Fibroblast of skin of right quadriceps (primary cell): Measurements from ENCODE around the gene ATP6V1B1.
A peak's percentile ranks its signal among the peaks of the same experiment; 100 is the strongest.

Experiments
- DNase-seq: peaks from one replicate; pipeline ENCODE4 v3.0.0-alpha.2; 2013

ATP6V1B1 gene

DNA sequence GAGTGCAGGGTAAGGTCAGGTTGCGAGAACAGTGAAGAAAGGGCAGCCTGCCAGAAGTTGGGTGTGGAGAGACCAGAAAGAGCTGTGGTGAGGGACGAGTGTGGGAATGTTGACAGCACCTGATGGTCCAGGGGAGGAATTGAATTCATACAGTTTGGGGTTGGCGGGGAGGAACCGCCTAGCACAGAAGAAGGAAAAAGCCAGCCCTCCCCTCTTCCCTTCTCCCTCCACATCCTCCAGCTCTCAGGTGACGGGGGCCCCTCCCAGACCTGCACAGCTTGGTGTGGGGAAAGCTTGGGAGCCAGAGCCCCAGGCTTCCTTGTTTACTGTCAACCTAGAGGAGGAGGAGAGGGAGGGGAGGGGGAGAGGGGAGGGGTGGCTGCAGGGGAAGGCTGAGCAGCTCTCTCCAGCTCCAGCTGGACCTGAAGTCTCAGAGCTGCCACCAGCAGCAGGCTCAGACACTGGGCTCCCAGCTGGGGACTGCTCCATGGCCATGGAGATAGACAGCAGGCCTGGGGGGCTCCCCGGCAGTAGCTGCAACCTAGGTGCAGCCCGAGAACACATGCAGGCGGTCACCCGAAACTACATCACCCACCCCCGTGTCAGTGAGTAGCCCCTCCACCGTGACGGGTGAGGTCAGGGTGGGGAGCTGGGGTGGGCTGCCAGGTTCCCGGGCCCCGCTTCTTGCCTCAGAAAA lies at the start of gene ATP6V1B1:
TSS of gene ATP6V1B1 (plus strand) at position 433 of the 697 bp plus-strand sequence. CDS start at position 488, 55 bp downstream.
- no peak for DNase-seq

DNA sequence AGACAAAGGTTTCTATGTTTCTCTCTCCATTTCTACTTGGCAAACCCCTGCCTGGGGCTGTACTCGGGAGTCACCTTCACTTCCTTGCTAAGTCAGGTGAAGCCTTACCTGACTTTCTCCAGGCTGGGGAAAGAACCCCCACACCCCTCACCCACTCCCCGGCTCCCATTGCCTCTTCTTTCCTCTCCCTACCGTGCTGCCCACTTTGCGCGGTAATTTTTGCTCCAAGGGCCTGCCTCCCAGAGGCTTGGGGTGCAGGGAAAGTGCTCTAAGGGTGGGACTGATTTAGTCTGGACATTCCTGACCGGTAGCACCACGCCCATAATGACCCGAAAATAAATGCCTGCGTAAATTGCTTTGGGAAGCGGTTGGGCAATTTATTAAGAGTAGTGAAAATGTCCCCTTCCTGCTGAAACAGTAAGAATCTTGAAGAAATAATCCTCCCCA lies 49.1 kb upstream of the ATP6V1B1 start:
- DNase-seq: no peak

DNA sequence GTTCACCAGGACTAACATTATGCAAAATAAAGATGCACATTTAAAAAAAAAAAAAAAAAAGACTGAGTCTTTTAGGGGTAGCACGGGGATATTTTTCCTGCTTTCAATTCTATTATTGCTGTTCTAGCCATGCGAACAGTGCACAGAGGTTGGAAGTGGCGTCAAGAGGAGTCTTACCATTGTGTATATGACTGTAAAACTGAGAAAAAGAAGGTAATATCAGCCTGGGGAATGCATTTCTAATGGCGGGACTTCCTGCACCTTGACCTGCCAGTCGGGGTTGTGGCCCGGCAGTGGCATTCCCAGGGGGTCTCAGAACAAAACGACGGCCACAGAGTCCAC lies 48.5 kb upstream of the ATP6V1B1 start:
- DNase-seq: no peak

DNA sequence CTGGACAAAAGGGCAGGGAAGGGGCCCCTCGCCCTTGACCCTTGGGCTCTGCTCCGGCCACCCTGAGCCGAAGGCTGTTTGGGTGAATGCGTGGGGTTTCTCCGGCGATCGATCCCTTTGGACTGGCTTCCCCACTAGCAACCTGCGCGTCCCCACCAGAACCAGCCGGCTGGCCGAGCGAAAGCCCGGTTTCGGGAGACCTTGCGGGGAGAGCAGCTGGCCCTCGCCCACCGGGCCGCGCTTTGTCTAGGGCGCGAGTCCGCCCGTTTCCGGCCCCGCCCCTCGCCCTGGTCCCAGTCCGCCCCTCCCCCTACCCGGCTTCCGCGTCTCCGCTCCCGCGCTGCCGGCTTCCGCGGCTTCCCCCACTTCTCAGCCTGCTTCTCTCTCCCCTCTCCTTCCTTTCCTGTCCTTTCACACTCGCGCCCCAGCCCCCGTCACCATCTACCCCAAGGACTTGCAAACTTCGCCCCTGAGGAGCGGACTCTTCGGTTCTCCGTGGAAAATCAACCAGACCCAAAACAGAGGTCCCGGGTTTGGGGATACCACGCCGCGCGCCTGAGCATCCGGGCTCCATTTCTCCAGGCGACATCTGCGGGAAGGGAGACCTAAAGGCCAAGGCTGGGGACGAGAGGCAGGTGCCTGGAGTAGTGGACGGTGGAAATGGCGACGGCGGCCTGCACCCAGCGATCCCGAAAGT lies 48.0 kb upstream of the ATP6V1B1 start:
- no peak for DNase-seq

DNA sequence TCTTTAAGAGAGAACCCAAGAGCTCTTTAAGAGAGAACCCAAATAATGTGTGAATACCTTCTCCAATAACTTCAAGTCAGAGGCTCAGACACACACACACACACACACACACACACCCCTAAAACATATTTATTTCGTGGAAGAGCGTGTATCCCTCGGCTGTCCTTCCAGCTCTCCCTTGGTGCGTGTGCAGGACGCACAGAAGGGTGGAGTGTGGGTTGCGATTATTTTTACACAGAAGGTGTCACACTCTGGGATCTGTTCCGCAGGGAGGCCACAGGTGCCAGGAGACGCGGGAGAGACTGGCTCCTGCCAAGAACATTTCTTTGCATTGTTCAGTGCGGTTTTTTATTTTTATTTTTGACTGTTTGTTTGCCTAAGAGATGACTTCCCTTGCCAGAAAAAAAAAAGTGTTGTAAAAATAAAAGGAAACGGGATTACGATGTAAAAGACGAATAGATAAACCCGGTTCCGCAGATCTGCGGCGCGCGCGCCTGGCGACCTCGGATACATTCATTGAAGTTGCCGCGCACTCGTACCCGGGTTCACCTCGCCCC lies 47.3 kb upstream of the ATP6V1B1 start:
- no peak for DNase-seq

DNA sequence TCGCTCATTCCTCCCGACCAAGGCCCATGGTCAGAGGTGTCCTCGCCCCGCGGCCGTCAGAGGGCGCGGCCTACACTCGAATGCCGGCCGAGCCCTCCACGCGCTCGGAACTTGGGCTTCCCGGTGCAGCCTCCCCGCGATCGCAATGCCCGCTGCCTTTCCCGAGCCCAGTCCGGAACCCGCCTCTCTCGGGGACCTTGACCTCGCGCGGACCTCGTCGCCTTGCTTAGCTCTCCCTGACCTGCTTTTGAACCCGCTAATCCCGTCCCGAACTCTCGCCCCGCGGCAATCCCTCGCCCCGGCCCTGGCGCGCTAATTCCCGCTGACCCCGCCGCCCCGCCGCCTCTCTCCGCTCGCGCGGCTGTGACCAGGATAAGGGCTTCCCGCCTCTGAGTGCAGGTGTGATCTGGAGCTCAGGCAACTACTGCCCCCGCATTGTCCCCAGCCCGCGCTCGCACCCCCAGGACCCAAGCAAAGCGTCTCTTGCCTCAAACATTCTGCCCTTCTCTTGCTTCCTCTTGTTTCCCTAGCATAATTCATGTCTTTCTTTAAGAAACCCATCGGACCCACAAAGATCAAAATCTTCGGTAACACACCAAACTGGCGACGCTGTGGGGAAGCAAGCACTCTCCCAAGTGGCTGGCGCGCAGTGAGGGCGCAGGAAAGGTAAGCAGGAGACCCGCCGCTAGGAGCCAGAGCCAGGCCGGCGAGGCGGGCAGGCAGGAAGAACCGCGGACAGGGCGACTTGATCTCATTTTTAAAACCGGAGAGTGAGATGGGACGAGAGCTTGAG lies 46.6 kb upstream of the ATP6V1B1 start:
- DNase-seq: no peak

DNA sequence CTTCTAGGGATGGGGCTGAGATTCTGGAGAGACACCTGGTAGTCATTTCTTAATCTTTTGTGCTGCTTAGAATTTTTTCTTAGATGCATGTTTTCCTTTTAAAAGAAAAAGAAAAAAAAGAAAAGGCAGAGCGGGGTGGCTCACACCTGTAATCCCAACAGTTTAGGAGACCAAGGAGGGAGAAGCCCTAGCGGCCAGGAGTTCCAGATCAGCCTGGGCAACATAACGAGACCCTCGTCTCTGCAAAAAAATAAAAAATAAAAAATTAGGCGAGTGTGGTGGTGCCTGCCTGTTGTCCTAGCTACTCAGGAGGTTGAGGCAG lies 46.0 kb upstream of the ATP6V1B1 start:
- no peak for DNase-seq

DNA sequence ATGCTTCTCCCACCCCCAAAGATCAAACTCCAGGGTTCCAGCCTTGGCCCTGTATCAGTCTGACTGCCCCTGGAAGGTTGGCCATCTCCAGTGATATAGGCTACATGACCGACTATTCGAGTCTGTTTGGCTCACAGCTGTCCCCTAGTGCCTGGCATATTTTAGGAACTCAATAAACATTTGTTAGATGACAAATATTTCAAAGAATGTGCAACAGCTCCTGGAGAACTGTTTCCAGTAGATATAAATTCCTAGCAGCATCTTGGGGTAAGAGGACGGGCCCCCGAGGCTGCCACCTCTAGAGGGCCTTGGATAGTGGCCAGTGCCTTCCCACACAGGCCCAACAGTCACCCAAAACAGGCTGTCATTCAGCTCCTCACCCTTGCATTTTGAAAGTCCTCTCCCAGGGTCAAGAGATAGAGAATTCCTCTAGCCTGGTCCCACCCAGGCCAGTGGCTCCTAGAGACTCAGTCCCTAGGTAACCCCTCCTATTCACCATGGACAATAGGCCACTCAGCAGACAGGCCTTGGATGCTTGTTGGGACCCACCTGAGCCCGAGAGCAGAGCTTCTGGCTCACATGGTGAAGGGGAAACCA lies 45.1 kb upstream of the ATP6V1B1 start:
- DNase-seq: no peak

DNA sequence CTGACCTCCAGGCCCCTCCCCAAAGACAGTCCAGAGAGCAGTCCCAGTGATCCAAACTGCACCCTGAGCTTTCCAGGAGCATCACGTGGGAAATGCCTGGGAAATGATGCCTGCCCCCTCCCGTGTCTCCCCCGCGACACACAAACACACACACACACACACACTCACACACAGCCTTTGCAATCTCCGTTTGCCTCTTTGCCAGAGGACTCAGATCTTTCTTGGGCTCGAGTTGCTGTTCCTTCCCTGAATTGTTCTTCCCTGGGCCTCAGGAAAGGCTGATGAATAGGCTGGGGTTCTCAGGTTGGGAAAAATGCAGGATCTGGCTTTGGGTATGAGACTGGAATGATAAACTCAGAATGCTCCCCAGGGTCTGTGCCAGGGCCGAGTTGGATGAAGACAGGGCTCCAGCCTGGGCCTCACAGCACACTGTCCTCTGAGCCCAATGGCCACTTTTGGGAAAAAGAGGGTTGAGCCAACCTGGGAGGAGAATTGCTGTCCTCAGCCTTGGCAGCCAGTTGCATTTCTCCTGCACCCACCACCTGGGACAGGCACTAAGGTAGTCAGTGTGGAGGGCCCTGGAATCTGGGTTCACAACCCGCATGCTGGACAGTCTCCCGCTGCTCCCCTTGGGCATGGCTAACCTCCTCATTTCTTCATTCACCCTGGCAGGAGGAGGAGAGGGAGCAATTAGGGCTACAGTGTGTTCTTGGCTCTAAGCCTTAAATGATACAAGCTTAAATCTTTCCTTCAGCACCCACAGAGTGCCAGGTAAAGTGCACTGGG lies 43.9 kb upstream of the ATP6V1B1 start:
- DNase-seq: no peak

DNA sequence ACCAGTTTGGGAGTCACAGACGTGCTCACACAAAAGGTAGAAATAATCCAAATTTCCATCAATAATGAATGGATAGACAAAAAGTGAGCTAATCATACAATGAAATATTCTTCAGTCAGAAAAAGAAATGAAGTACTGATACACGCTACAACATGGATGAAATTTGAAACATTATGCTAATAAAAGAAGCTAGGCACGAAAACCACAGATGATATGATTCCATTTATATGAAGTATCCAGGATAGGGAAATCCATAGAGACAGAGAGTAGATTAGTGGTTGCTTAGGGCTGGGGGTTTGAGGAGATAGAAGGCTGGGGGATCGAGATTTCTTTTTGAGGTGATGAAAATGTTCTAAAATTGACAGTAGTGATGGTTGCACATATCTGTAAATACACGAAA lies 43.0 kb upstream of the ATP6V1B1 start:
- no peak for DNase-seq

DNA sequence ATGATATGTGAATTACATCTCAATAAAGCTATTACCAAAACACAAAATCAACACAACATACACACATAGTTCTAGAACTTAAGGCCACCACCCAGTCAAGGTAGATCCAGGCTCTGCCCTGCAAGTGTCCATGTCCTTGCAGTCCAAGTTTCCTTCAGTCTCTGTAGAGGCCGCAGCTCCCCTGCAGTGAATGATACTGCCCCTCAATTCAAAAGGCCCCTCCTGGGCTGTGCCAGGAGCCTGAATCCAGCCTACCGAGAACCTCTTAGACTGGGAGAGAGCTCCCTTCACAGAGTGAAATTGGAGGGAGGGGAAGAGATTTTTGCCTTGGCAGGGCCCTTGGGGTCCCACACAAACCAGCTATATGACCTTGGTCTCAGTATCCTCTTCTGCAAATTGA lies 42.5 kb upstream of the ATP6V1B1 start:
- no peak for DNase-seq

DNA sequence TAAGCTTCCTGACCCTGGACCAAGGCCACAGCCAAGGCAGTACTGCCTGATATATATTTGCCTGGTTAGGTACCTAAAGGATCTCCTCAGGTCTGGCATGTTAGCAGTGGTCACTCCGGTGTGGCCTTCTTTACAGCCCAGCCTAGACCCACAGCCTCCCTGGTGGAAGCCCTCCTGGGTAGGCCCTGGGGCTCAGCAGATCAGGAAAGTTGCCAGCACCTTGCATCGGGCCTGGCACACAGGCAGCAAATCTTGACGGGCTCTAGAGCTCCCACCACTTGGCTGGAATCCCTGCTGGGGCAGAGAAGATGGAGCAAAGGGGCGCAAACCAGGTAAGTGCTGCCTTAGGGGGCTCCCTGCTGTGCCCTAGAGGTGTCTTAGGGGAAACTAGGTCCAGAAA lies 40.9 kb upstream of the ATP6V1B1 start:
- DNase-seq: no peak

DNA sequence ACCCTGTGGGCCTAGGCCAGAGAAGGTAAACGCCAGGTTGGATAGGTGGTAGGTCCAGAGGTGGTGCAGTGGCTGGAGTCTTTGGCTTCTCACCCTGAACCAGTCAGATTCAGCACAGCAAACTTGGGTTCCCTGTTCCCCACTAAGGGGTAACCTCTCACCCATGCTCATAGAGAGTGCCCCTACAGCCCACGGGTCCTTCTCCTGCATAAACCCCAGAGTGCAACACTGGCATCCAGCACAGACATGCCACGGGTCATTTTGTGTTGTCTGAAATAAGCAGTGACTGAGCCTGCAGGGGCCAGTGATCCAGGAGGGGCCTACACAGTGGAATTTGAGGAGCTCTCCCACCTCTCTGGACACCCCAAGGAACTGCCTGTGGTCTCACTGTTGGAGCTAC lies 40.5 kb upstream of the ATP6V1B1 start:
- no peak for DNase-seq

DNA sequence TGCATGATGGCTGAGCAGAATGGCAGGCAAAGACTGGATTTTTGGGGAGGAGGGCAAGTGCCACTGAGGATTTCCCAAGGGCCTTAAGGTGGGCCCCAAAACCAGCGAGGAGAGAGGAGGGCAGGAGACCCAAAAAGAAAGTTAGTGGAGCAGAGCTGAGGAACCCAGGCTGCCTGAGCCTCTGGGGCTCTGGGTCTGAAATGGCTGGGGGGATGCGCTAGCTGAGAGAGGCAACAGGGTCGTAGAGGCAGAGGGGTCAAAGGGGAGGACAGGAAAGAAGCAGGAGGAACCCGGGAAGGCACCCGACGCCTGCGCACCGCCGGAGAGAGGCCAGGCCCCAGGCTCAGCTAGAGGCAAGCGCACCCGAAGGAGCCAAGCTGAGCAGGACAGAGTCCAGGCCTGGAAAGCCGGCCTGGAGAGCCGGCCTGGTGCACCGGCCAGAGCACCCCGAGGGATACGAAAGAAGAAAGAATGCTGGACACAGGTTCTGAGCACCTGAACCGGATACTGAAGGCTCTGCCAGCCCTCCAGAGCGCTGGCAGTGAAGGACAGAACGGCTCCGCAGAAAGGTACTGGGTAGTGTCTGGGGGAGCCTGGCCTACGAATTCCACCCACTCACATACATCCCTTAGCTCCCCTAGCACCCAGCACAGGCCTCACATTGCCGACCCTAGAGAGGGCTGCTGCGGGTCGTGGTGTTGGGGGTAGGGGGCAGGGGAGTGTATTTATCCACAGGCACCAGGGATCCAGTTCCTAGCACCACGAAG lies 39.5 kb upstream of the ATP6V1B1 start:
- no peak for DNase-seq

DNA sequence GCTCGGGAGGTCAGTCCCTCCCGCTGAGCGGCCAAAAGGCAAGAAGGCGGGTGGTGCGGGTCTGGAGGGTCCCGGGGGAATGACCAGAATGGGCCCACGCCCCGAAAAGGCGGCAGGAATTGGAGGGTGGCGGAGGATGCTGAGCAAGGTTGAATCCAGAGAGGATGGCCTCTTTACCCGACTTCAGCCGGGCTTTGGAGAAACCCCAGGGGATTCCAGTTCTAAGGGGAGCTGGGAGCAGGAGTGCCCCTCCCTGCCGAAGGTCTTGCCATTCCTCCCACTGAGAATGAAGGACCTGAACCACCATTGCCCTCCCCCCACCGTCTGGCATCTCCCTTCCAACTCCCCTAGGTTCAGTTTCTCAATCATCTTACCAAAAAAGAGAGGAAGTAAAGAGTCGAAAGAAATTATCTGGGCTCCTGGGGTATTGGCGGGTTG lies 38.9 kb upstream of the ATP6V1B1 start:
- DNase-seq: no peak

DNA sequence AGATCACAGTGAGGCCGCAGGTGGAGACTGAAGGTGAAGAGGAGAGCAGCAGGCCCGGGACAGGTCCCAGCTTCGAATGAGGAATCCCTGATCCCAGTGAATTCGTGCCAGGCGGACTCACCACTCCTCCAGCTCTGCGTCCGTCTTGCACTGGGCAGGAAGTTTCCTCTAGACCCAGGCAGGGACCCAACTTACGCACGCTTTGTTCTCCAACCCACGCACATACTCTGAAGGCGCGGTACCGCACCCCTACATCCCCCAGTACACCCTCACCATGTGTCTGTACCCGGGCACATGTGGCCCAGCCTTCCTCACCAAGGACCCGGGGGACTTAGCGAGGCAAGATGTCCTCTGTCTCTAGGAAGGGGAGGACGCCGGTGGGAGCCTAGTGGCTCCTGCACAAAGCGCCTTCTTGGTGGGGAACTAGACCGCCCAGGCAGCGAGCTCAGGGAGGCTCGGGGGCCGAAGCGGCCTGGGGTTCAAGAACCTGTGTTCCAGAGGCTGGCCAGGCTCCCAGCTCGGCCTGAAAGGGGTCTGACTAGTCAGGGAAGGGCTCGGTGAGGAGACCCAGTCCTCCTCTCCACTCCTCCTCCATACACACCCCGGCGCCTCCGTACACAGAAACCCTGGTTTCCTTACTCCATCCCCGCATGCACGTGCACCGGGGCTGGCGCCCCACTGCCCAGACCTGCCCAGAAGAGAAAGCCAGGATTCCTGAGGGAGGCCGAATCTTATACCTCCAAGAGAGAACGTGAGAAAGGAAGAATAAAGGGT lies 38.3 kb upstream of the ATP6V1B1 start:
- DNase-seq: no peak

DNA sequence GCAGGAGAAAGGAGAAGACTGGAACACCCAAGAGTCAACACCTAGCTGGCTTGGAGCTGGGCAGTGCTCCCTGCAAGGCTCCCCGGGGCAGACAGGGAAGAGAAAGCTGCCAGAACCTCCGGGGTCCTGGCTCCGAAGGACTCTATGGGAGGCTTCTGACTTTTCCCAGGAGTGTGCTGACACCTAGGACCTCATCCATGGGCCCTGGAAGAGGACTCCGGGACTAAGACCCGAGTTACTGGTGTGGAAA lies 37.8 kb upstream of the ATP6V1B1 start:
- DNase-seq: no peak

DNA sequence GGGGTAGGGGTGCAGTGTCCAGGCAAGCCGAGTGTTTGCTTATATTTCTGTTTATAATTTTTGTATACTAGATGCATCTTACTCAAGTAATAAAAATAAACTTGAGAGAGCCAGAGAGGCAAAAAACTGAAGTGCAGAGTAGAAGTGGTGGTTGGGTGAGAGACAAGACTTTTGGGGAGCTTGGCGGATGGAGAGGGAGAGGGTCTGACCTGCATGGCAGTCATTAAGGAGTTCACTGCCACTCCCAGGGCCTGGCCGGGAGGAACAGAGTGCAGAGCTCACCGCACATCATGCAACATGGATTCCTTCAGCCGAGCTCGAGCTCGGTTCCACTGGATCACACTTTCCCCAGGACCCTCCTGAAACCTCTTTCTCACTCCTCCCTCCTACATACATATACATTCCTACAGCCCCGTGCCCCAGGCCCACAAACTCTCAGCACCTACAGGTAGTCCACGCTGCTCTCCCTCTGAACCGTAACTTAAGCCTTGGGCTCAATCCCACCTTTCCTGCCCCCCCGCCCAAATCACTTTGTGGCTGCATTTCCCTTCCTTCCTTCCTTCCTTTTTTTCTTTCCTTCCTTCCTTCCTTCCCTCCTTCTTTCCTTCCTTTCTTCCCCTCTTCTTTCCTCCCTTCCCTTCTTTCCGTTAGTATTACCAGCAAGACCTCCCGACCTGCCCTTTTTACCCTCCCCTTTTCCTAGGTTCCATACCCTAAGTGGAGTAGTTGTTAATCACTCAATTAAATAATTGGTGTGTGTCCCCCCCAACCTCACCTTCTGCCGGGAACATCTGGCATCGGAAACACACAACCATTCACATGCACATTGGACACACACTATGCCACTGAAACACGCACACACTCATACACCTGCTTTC lies 37.1 kb upstream of the ATP6V1B1 start:
- no peak for DNase-seq

DNA sequence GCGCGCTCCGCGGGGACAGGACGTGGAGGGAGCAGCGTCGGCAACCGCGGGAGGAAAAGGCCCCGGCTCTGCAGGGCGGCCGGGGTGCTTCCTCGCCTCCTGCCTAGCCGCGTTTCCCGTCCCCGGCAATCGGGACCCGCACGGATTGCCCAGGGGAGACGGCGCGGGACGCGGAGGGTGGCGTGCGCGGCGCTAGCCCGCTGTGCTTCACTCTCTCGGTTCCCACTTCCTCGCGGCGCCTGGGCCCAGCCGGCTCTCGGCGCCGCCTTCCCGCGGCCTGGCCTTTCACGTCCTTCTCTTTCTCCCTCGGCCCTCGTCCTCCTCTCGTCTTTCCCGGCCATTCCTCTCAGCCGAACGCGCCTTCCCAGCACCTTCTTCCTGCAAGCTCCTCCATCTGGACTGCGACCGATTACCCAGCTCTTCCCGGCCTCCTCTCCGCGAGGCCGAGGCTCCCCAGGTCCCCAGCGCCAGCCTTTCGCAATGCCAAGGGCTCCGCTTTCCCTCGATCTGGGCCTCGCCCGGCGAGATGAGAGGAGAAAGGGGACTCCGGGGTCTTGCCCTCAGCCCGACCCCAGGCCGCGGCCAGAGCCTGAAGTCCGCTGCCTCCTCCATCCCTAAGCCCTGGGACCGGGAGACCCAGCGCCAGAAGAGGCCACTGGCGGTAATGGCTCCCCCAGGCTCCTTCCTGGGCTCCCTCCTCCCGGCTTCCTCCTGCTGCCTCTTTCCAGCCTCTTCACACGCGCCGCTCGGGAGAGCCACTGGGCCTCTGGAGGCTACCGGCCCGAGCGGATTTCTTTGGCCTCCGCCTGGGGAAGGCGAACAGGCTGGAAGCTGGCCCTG lies 34.3 kb upstream of the ATP6V1B1 start:
- DNase-seq: peak; percentile 28
